ENCODE data around the gene APBA2.

GRCh38 chr15:28947221-28947674 is 61.5 kb downstream of the APBA2 start:
- TF ChIP-seq CTCF (IDR thresholded peaks at IDR 0.05), result no peak
- TF ChIP-seq EP300 (IDR thresholded peaks at IDR 0.05), result no peak
- TF ChIP-seq POLR2A (IDR thresholded peaks at IDR 0.05), result no peak
- no peak for TF ChIP-seq POLR2AphosphoS5 (IDR thresholded peaks at IDR 0.05)

All from stomach (tissue), 4 donors.